Prostate gland (tissue), 2 donors: ENCODE results near the gene COL25A1. TPM values are rescaled to one million over a fixed set of nuclear protein-coding genes. Genes with fewer than 3 reads are reported as not detected.

Experiments used
- DNase-seq: peaks from one replicate; pipeline ENCODE4 v3.0.0-alpha.2; 2019; ENCODE audit warnings: low spot score
- H3K27ac ChIP-seq, 2 donors: fragments of 200-600 bp; sonication (generic); 2 replicates each; pipeline ENCODE4 v1.5.1; 2017 to 2019
- H3K27me3 ChIP-seq: fragments of 200-600 bp; sonication (generic); replicated peaks from 2 replicates; pipeline ENCODE4 v1.5.1; 2019; ENCODE audit not compliant: insufficient read depth
- H3K36me3 ChIP-seq, 2 donors: fragments of 200-600 bp; sonication (generic); 1 replicate in 1 of 2; 2 replicates in 1 of 2; pipeline versions ENCODE4 v1.5.1 to v1.8.1; 2017 to 2019
- H3K4me1 ChIP-seq: fragments of 200-600 bp; sonication (generic); replicated peaks from 2 replicates; pipeline ENCODE4 v1.5.1; 2019
- H3K4me3 ChIP-seq, 2 donors: fragments of 200-600 bp; sonication (generic); 2 replicates each; pipeline ENCODE4 v1.5.1; 2017 to 2019
- H3K9me3 ChIP-seq: fragments of 200-600 bp; sonication (generic); 2 replicates; pipeline ENCODE4 v1.5.1; 2017
- CTCF ChIP-seq, 4 experiments: fragments of 200-600 bp in 2 of 4; fragments of 450-650 bp in 2 of 4; sonication (generic) in 2 of 4; IDR thresholded peaks; 1 replicate in 3 of 4; 2 replicates in 1 of 4; pipeline ENCODE4 v1.5.1; 2016 to 2019; ENCODE audit warnings: antibody characterized with exemption in 4 of 4, mild to moderate bottlenecking in 2 of 4, moderate library complexity in 2 of 4
- POLR2A ChIP-seq: fragments of 450-650 bp; IDR thresholded peaks from one replicate; pipeline ENCODE4 v1.6.1; 2016; ENCODE audit warnings: antibody characterized with exemption, mild to moderate bottlenecking
- POLR2AphosphoS5 ChIP-seq: sonication (generic); formaldehyde crosslinking; IDR thresholded peaks from one replicate; pipeline ENCODE4 v1.6.1; 2017; ENCODE audit warnings: antibody characterized with exemption
- WGBS: methylation state at CpG from one replicate; pipeline ENCODE4 v1.1.5; 2018; 5-methylcytosine and 5-hydroxymethylcytosine counted together
- intact Hi-C: fragments of 100-400 bp; cut with DNase I; formaldehyde crosslinking; loops from one replicate; pipeline ENCODE4 v1.14.2; 2022
- total RNA-seq, 2 donors: library from RNA; depleted of rRNA; stranded (reverse); fragments of >200 nt; gene quantifications; one replicate each; pipeline ENCODE4 v1.1.0, GENCODE V29; 2016

The COL25A1 gene
- total RNA-seq, 2 donors from 2014 or later: 0.73 to 2.8 TPM

DNA sequence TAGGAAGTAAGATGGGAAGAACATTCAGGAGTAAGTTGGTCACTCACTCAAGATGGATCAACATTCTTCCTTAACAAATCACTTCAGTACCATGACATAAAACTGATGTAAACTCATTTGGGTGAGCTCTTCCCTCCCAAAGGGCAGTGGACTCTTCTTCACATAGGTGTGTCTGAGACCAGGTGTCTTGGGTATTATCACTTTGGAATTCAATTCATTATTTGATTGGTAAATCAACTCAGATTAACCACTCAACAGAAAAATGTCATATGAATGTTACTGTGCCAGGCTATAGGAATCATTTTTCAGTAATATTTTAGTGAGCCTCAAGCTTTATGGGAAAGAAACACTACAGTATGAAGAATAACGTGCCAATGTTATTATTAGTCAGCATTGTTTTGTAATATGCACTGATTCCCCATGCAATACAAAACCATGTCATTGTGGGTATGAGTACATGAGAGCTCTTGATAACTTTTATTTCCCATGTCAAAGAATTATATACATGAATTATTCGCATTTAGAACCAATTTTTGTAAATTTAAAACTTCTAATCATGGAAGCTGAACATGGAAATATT, 481.0 kb downstream of the COL25A1 start:
- intact Hi-C loops: no loop called here
- TF ChIP-seq POLR2AphosphoS5 (no peak), CTCF (IDR thresholded peaks at IDR 0.05) (no peak), POLR2A (no peak)
- Histone ChIP-seq H3K36me3 (no peaks in the 10 kb centered on the region), H3K27me3 (no peaks in the 10 kb centered on the region), H3K4me3 (no peak overlapping the region), H3K27ac (no peak overlapping the region), H3K9me3 (no peaks in the 10 kb centered on the region), H3K4me1 (no peaks in the 10 kb centered on the region)
- DNase-seq: no peak
- 71% methylated on average over 2 of the region's 2 CpGs for whole genome bisulfite sequencing

- TF ChIP-seq POLR2A (no peak), POLR2AphosphoS5 (no peak), CTCF (IDR thresholded peaks at IDR 0.05) (no peak)
- Histone ChIP-seq H3K4me3 (no peak overlapping the region), H3K27ac (no peak overlapping the region), H3K36me3 (no peaks in the 10 kb centered on the region), H3K9me3 (no peaks in the 10 kb centered on the region), H3K27me3 (no peaks in the 10 kb centered on the region), H3K4me1 (no peaks in the 10 kb centered on the region)
- DNase-seq: no peak
- intact Hi-C loops: no loop called here
- 70% methylated on average over 1 of the region's 1 CpG for WGBS
Measured at GRCh38 chr4:108820492-108821350, 481.7 kb downstream of the COL25A1 start.

GRCh38 chr4:108814326-108814725, 488.1 kb downstream of the COL25A1 start:
- Histone ChIP-seq H3K27me3 (no peaks in the 10 kb centered on the region), H3K9me3 (no peaks in the 10 kb centered on the region), H3K36me3 (no peaks in the 10 kb centered on the region), H3K4me3 (no peak overlapping the region), H3K27ac (no peak overlapping the region), H3K4me1 (no peaks in the 10 kb centered on the region)
- no peak for DNase-seq
- no peak for TF ChIP-seq CTCF (IDR thresholded peaks at IDR 0.05)
- no peak for TF ChIP-seq POLR2AphosphoS5
- no peak for TF ChIP-seq POLR2A
- 77% methylated on average over 4 of the region's 4 CpGs for WGBS
- intact Hi-C loops: no loop called here

GRCh38 chr4:108813261-108813660, 489.2 kb downstream of the COL25A1 start:
- 35% methylated on average over 3 of the region's 3 CpGs for WGBS
- no peaks in the 10 kb centered on the region for H3K27me3 ChIP-seq
- no peaks in the 10 kb centered on the region for H3K36me3 ChIP-seq
- H3K4me3 ChIP-seq: no peak overlapping the region
- H3K27ac ChIP-seq: no peak overlapping the region
- intact Hi-C loops: no loop called here
- TF ChIP-seq CTCF (IDR thresholded peaks at IDR 0.05) (no peak), POLR2A (no peak), POLR2AphosphoS5 (no peak)
- H3K9me3 ChIP-seq: no peaks in the 10 kb centered on the region
- H3K4me1 ChIP-seq: no peaks in the 10 kb centered on the region
- no peak for DNase-seq

GRCh38 chr4:108811486-108811885, 491.0 kb downstream of the COL25A1 start:
- TF ChIP-seq POLR2AphosphoS5 (no peak), POLR2A (no peak), CTCF (IDR thresholded peaks at IDR 0.05) (no peak)

More at GRCh38 chr4:108811486-108811885, 491.0 kb downstream of the COL25A1 start:
- 89% methylated on average over 1 of the region's 1 CpG for WGBS
- intact Hi-C loops: no loop called here
- H3K27ac ChIP-seq: no peak overlapping the region
- H3K9me3 ChIP-seq: no peaks in the 10 kb centered on the region
- H3K4me3 ChIP-seq: no peak overlapping the region
- H3K36me3 ChIP-seq: no peaks in the 10 kb centered on the region
- no peaks in the 10 kb centered on the region for H3K4me1 ChIP-seq
- no peak for DNase-seq
- H3K27me3 ChIP-seq: no peaks in the 10 kb centered on the region
